HG03159 (cell line): ENCODE measurements around the gene CSF1R.

Experiments used
- ATAC-seq: cut with Tn5 transposase; IDR thresholded peaks from one replicate; pipeline ENCODE4 v1.9.1; 2021; ENCODE audit warnings: mild to moderate bottlenecking, moderate library complexity; ENCODE audit not compliant: unreplicated experiment

Gene CSF1R

GRCh38 chr5:150085950-150086715 is at the start of gene CSF1R:
TSS of gene CSF1R (minus strand) at chr5:150086554. CDS start at chr5:150086427, 127 bp downstream.
- no peak for ATAC-seq

- no peak for ATAC-seq
Measured at GRCh38 chr5:150135557-150136304, 49.4 kb upstream of the CSF1R start.

GRCh38 chr5:150134198-150134588 is 47.8 kb upstream of the CSF1R start:
- ATAC-seq, result no peak

DNA sequence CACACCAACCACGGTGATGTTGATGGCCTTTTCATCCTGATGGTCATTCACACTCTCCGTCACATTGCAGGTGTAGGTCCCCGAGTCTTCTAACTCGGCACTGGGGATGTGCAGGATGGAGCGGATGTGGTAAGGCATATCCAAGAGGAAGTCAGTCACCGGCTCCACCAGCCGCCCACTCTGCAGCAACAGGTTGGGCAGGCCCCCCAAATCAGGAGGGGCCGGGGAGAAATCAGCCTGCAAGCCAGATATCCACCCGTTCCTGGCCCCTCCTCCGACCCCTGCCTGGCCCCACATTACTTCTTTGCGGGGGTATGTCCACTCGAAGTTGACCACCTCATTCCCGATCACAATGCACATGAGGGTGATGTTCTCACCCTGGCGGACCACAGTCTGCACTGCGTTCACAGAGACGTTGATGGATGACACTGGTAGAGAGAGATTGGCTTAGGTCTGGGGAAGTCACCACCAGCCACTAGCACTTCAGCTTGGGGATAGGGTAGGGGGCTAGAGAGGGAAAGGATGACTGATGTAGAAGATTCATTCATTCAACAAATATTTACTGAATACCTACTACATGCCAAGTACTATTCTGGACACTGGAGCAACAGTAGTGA is 47.3 kb upstream of the CSF1R start:
- no peak for ATAC-seq

DNA sequence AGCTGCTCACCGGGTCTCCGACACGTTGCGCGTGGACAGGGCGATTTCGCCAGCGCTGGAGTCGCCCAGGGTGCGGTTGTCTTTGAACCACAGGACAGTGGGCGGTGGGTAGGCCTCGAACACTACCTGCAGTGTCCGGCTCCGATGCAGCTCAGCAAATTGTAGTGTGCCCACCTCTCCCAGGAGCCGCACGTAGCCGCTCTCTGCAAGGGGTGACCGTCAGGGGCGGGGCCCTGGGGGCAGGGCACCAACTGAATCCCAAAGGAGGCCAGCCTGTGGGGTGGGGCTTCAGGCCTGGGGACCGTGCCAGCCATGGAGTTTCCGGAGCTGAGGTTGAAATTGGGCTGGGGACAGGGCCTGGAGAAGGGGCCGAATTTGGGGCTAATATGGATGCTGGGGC is 46.4 kb upstream of the CSF1R start:
- no peak for ATAC-seq

DNA sequence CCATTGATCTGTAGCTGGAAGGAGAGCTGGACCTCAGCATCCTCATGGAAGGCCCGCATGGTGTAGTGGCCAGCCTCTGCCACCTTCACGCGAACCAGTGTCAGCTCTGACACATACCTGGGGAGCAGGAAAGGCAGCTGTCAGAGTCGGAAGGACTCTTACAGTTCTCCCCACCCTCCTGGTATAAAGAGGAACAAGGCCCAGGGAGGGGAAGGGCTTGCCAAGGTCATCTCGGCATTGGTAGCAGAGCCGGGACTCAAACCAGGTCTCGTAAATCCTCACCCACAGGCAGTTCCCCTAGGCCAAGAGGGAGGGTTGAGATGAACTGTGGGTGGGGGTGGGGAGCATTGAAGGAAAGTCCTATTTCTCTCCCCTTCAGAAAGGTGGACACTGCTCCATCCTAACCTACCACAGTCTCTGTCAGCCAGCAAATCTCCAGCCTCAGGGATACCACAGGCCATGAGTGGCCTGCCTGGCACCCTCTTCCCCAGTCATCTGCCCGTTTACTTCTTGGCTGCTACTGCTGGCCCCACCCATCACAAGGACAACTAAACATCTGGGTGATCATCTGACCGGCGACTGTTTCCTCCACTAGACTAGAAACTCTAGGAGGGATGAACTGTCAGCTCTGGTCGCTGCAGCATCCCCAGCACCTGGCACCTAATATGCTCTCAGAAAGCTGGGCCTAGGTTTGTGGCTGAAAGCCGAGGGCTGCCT is 45.8 kb upstream of the CSF1R start:
- ATAC-seq, result no peak

GRCh38 chr5:150131461-150131860 is 45.1 kb upstream of the CSF1R start:
- no peak for ATAC-seq

DNA sequence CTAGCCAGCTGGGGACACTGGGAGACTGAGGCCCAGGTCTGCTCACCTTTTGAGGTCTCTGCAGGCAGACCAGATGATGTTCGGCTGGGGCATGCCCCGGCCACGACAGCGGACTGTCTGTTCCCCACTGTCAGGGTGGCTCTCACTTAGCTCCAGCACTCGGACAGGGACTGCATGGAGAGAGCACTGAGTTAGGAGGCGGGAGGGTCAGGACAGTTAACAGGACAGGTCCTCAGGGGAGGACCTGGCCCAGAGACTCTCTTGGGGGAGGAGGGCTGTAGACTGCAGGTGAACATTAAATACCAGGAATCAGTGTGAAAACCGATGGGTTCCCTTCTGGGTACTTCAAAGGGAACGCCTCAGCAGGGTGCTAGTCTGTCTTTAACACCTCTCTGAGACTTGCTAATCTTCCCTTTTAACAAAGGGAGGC is 44.2 kb upstream of the CSF1R start:
- no peak for ATAC-seq

GRCh38 chr5:150129813-150130492 is 43.6 kb upstream of the CSF1R start:
- ATAC-seq, result peak; percentile 68

GRCh38 chr5:150129454-150129812 is 43.1 kb upstream of the CSF1R start:
- ATAC-seq, result no peak

GRCh38 chr5:150126921-150127265 is 40.5 kb upstream of the CSF1R start:
- no peak for ATAC-seq

GRCh38 chr5:150126199-150126920 is 40.0 kb upstream of the CSF1R start:
- no peak for ATAC-seq

GRCh38 chr5:150125334-150125733 is 39.0 kb upstream of the CSF1R start:
- no peak for ATAC-seq

GRCh38 chr5:150124596-150124995 is 38.2 kb upstream of the CSF1R start:
- ATAC-seq, result no peak

DNA sequence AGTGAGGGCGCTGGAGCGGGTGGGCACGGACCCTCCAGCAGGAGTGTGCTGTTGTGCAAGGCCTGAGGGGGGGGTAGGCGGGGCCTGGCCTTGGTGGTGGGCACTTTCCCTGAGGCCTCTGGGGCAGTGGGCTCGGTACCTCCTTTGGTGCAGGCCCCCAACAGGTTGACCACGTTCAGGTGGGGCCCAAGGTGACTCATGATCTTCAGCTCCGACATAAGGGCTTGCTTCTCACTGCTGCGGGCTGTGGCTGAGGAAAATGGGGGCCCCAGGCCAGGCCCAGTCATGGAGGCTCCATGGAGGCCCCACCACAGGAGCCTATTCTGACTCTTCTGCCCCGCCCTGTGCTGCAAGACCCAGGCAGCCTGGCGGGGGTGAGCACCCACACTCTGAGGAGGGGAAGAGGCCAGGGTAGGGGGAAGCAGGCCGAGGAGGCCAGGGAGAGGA is 37.8 kb upstream of the CSF1R start:
- no peak for ATAC-seq

DNA sequence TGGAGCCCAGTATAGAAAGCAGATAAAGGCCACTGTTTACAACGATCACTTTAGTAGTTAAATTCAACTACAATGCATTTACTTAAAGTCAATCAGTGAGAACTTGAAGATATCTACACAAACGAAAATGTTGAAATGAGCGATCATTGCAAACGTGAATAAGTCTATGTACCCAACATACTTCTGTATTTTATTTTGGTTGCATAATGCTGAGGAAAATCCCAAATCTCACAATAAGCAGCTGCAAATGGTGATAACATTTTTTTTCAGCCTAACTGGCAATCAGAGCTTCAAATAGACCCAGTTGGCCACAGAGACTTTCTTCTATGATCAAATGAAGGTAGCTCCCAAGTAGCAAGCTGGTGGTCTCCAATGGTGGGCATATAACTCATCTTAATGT is 37.2 kb upstream of the CSF1R start:
- ATAC-seq, result no peak

DNA sequence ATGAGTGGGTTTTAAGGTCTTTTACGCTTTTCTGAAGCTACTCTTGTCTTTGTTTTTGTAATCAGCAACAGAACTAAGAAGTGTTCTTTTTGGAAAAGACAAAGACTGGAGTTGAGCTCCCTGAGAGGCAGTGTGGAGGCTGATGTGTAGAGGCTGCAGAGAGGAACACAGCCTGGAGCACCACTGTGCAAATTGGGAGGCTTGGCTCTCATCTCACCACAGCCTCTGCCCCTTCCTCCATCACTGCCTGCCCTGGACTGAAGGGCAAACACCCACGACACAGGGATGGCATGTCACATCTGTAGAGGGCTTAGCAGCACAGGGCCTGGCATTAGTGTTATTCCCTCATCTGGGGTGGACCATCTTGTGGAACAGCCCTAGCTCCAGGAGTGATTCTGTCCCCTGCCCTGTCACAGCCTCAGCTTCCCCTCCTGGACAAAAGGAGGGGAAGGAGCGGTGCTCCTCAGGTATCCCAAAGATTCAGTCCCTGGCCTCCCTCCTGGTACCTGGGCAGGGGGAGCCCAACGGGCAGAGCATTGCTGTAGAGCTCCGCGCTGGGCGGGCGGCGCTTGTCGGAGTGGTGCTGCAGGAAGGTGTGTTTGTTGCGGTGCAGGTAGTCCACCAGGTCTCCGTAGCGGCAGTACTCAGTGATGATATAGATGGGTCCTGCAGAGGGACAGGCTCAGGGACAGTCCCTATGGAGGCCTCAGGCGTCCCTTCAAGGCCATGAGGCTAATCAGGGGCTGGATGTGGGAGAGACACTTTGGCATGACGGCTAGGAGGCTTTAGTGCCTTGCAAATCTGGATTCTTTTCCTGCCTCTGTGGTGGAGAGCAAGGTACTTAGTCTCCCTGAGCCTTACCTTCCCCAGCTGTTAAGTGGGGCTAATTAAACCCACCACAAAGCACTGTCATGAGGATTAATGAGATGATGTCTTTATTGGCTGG is 36.5 kb upstream of the CSF1R start:
- no peak for ATAC-seq

GRCh38 chr5:150122158-150122510 is 35.8 kb upstream of the CSF1R start:
- peak; percentile 75 for ATAC-seq
